UCSD-AML1 (cell line): ENCODE results near the gene SMIM45.

ENCODE experiments used
- DNase-seq: peaks from one replicate; lab custom pipeline; 2025; ENCODE audit not compliant: unreplicated experiment; lab: John Stamatoyannopoulos, UW

SMIM45 gene

GRCh38 chr22:41915786-41916493, 36.0 kb upstream of the SMIM45 start:
- no peak for DNase-seq

- no peak for DNase-seq
These were observed 35.1 kb upstream of the SMIM45 start for GRCh38 chr22:41916745-41917358.

GRCh38 chr22:41917375-41917902, 34.5 kb upstream of the SMIM45 start:
- DNase-seq: no peak

GRCh38 chr22:41917903-41918791, 33.8 kb upstream of the SMIM45 start:
- DNase-seq: peak; percentile 62

- no peak for DNase-seq
These were observed 32.4 kb upstream of the SMIM45 start for GRCh38 chr22:41919357-41920224.

- peak; percentile 37 for DNase-seq
These were observed 31.5 kb upstream of the SMIM45 start for GRCh38 chr22:41920271-41920976.

GRCh38 chr22:41922328-41922727, 29.6 kb upstream of the SMIM45 start:
- DNase-seq: no peak

GRCh38 chr22:41922940-41923594, 28.9 kb upstream of the SMIM45 start:
- no peak for DNase-seq

GRCh38 chr22:41923595-41924276, 28.2 kb upstream of the SMIM45 start:
- no peak for DNase-seq

GRCh38 chr22:41925783-41926460, 26.0 kb upstream of the SMIM45 start:
- DNase-seq: peak; percentile 75

- no peak for DNase-seq
These were observed 24.1 kb upstream of the SMIM45 start for GRCh38 chr22:41927813-41928212.

- DNase-seq: no peak
These were observed 23.1 kb upstream of the SMIM45 start for GRCh38 chr22:41928593-41929417.

- no peak for DNase-seq
These were observed 22.5 kb upstream of the SMIM45 start for GRCh38 chr22:41929418-41929810.

GRCh38 chr22:41931701-41932269, 20.2 kb upstream of the SMIM45 start:
- DNase-seq: no peak

GRCh38 chr22:41932353-41932752, 19.6 kb upstream of the SMIM45 start:
- DNase-seq: no peak

- no peak for DNase-seq
These were observed 18.4 kb upstream of the SMIM45 start for GRCh38 chr22:41933411-41934177.
